ENCODE measurements around the gene WDR75.

WDR75 gene

DNA sequence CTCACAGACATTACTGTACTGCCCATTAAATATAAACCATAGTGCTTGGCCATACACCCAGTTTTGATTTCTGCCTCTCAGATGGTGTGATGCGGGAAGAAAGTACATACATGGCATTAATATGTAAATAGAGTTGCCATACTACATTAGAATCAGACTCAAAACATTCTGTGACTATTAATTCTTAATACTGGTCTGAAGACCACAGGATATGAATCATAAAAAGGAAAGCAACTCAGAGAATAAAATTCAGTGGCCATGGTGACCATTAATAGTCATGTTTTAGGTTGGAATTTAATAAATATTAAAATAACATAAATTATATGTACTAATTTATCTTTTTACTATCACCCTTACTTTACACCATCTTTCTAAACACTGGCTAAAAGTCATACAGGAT lies 33.0 kb upstream of the WDR75 start:
- TF ChIP-seq CTCF (IDR thresholded peaks at IDR 0.05; ENCODE audit: low read depth, low read length): no peak
- H3K4me3 ChIP-seq (ENCODE audit: low read depth, low read length): peak overlapping the region; percentile 29; the same call in 1 of the 2 replicates

GRCh38 chr2:189409131-189409530 lies 32.1 kb upstream of the WDR75 start:
- no peak overlapping the region for H3K4me3 ChIP-seq (ENCODE audit: low read depth, low read length)
- no peak for TF ChIP-seq CTCF (IDR thresholded peaks at IDR 0.05; ENCODE audit: low read depth, low read length)

DNA sequence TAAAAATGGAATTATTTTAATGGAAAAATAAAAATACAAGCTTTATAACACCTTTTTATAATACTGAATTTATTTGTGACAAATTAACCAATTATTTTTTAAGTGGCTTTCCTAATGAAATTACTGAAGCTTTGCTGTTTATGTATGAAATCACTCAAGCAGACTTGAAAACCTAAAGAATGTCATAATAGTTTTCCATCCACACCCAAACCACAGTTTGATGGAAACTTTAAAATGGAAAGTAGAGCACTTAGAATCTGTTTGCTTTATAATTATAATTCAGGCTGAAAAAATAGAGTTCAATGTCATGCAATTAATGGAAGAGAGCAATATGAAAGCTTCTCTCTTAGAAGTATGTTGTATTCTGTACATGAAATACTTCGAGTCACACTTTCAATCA lies 31.6 kb upstream of the WDR75 start:
- no peak for TF ChIP-seq CTCF (IDR thresholded peaks at IDR 0.05; ENCODE audit: low read depth, low read length)
- H3K4me3 ChIP-seq (ENCODE audit: low read depth, low read length): no peak overlapping the region

DNA sequence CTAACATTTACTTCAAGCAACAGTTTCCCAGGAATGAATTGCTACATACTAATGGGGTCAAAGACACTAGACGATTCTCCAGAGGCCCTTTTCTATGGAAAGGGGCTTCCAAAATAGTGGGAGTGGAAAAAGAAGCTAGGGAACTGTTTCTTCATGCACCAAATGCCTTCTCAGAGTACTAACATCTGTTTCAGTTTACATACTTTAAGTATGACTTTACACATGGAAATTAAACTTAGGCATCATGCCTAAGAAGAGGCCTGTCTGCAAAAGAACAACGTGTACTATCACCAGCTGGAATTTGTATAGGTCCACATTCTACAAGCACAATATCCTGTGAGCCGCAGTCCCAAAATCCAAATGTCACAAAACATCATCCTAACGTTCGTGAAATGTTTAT lies 29.4 kb upstream of the WDR75 start:
- no peak overlapping the region for H3K4me3 ChIP-seq (ENCODE audit: low read depth, low read length)
- no peak for TF ChIP-seq CTCF (IDR thresholded peaks at IDR 0.05; ENCODE audit: low read depth, low read length)

DNA sequence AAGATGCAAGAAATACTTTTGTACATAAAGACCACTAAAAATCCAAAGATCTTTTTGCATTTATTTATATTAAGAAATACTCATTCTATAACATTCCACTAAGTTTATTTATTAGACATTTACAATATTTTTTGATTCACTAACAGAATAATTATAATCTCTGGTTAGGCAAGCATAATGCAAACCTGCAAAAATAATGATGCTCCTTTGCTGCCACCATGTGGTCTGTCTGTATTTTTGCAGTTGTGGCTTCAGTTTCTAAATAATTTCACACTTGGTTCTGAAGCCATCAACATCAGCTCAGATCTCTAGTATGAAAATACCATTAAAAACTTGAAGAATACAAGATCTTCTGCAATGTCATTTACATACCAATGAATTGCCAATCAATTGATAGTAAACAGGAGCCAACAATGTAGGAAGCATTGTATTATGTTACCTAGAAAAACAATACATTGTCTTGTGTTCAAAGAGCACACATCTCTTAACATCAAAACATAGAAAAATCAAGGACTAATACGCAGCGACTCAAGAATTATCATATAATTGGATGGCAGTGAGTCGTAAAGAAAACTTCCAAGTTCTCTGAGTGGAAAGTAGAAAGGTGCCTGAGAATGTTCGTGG lies 28.8 kb upstream of the WDR75 start:
- no peak overlapping the region for H3K4me3 ChIP-seq (ENCODE audit: low read depth, low read length)
- peak; percentile 19; the same call in 1 of the 2 replicates for TF ChIP-seq CTCF (IDR thresholded peaks at IDR 0.05; ENCODE audit: low read depth, low read length)

- TF ChIP-seq CTCF (IDR thresholded peaks at IDR 0.05; ENCODE audit: low read depth, low read length): no peak
Observed at GRCh38 chr2:189413249-189413648, 28.0 kb upstream of the WDR75 start.

GRCh38 chr2:189421644-189422043 lies 19.6 kb upstream of the WDR75 start:
- no peak overlapping the region for H3K4me3 ChIP-seq (ENCODE audit: low read depth, low read length)
- TF ChIP-seq CTCF (IDR thresholded peaks at IDR 0.05; ENCODE audit: low read depth, low read length): no peak

More at GRCh38 chr2:189413249-189413648, 28.0 kb upstream of the WDR75 start:
- H3K4me3 ChIP-seq (ENCODE audit: low read depth, low read length): no peak overlapping the region
